ENCODE results near the gene SLC25A24. TPM values are rescaled to one million over a fixed set of nuclear protein-coding genes. Genes with fewer than 3 reads are reported as not detected.

Gene SLC25A24
- total RNA-seq, 1 donor from 2014 or later, result 39.8 TPM

DNA sequence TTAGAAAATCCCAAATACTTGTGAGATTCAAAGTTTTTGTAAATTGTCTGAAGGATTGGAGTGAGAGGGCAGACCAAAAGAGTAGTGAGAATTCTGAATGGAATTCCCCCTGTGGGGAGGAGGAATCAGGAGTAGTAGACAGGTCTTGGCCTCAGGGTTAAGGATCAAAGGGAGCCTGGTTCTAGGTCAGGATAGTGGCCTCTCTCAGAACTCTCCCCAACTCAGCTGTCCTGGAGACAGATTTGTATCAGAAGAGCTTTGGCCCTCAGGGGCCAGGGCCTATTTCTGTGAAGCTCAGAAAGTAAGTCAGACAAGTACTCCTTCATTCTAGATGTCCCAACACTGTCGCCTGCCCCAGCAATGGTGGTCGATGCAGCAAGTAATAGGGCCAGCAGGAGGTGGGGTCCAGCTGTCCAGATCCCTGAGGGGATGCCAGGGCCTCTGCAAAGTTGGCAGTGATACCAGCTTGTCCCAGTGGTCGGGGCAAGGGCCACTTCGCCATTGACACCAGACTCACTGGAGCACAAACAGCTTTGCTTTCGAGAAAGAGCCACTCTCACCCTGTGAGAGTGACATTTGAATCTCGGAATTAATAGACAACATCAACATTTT, 115.2 kb downstream of the SLC25A24 start:
- no peak for DNase-seq (ENCODE audit: low read depth)
- H3K27me3 ChIP-seq (ENCODE audit: control insufficient read depth, insufficient read depth, low read length), result no peaks in the 10 kb centered on the region
- TF ChIP-seq CTCF (IDR thresholded peaks at IDR 0.05; ENCODE audit: insufficient read depth, low read length, severe bottlenecking), result no peak
- no peak for FAIRE-seq
- H3K4me3 ChIP-seq (ENCODE audit: low read depth, low read length), result no peak overlapping the region
- H3K36me3 ChIP-seq (ENCODE audit: control insufficient read depth, insufficient read depth, low read length), result no peaks in the 10 kb centered on the region

Other genes starting within 250 kb of the SLC25A24 start
- gene VAV3, start 235.2 kb downstream of the SLC25A24 start, total RNA-seq, result 10.5 and 30.1 TPM in 2 replicates
- not detected in 2 replicates for gene NBPF4, start 43.7 kb upstream of the SLC25A24 start, total RNA-seq
- not detected in 2 replicates for gene NBPF6, start 250.0 kb upstream of the SLC25A24 start, total RNA-seq